B cell (primary cell): ENCODE results near the gene CCK. TPM values are rescaled to one million over a fixed set of nuclear protein-coding genes. Genes with fewer than 3 reads are reported as not detected.

Experiments used
- ATAC-seq: fragments of 200-7000 bp; cut with Tn5 transposase; one replicate; pipeline ENCODE4 v1.10.0; 2021; ENCODE audit warnings: low read depth, mild to moderate bottlenecking, moderate number of reproducible peaks, moderate library complexity
- CTCF ChIA-PET: fragments of 350-600 bp; sonication (Branson Sonifier 250); formaldehyde crosslinking; loops from one replicate; lab custom pipeline; 2021; ENCODE audit warnings: antibody characterized with exemption, inconsistent platforms; lab: Charles Lee
- POLR2A ChIA-PET: fragments of 350-600 bp; sonication (Branson Sonifier 250); formaldehyde crosslinking; loops from one replicate; lab custom pipeline; 2021; ENCODE audit warnings: antibody characterized with exemption; lab: Charles Lee
- DNase-seq: peaks from one replicate; pipeline ENCODE4 v3.0.0; 2013
- H2AFZ ChIP-seq: 2 replicates; pipeline ENCODE4 v1.6.1; 2012; ENCODE audit warnings: mild to moderate bottlenecking, low read depth, low read length; ENCODE audit not compliant: insufficient read depth, poor library complexity, severe bottlenecking
- H3K27ac ChIP-seq, 2 donors: 1 replicate in 1 of 2; 2 replicates in 1 of 2; pipeline ENCODE4 v1.5.1; 2012 to 2013; ENCODE audit warnings: low read length in 2 of 2, mild to moderate bottlenecking in 2 of 2, moderate library complexity in 1 of 2
- H3K27me3 ChIP-seq, 4 experiments: fragments of 200-600 bp in 1 of 4; sonication (generic) in 1 of 4; replicated peaks in 1 of 4; 1 replicate in 2 of 4; 2 replicates in 2 of 4; pipeline versions ENCODE4 v1.6.1 to v1.7.0; 2013 to 2016; ENCODE audit warnings: low read length in 3 of 4, mild to moderate bottlenecking in 2 of 4, mixed read lengths in 1 of 4, moderate library complexity in 1 of 4; ENCODE audit not compliant: insufficient read depth in 4 of 4, control insufficient read depth in 3 of 4; ENCODE audit errors: control extremely low read depth in 1 of 4
- H3K36me3 ChIP-seq, 2 experiments: replicated peaks in 1 of 2; 1 replicate in 1 of 2; 2 replicates in 1 of 2; pipeline versions ENCODE4 v1.6.1 to v1.7.1; 2013; ENCODE audit warnings: low read length in 1 of 2; ENCODE audit not compliant: insufficient read depth in 2 of 2, control insufficient read depth in 1 of 2; ENCODE audit errors: control extremely low read depth in 1 of 2, extremely low read depth in 1 of 2
- H3K4me1 ChIP-seq, 2 donors: fragments of 200-600 bp in 1 of 2; sonication (generic) in 1 of 2; 1 replicate in 1 of 2; 2 replicates in 1 of 2; pipeline versions ENCODE4 v1.5.1 to v1.6.1; 2013 to 2017; ENCODE audit warnings: low read length in 2 of 2; ENCODE audit not compliant: control insufficient read depth in 2 of 2, insufficient read depth in 2 of 2
- H3K4me2 ChIP-seq: replicated peaks from 2 replicates; pipeline ENCODE3; 2012; ENCODE audit warnings: mild to moderate bottlenecking, low read depth, low read length; ENCODE audit not compliant: poor library complexity, severe bottlenecking
- H3K4me3 ChIP-seq, 5 experiments: fragments of 200-600 bp in 1 of 5; sonication (generic) in 1 of 5; 1 replicate in 3 of 5; 2 replicates in 2 of 5; pipeline versions ENCODE4 v1.5.1 to v1.7.0; 2011 to 2016; ENCODE audit warnings: low read length in 4 of 5, mild to moderate bottlenecking in 4 of 5, low read depth in 2 of 5, control low read depth in 1 of 5, moderate library complexity in 1 of 5; ENCODE audit not compliant: insufficient read depth in 1 of 5; ENCODE audit errors: control extremely low read depth in 1 of 5, extremely low read depth in 1 of 5
- H3K79me2 ChIP-seq: fragments of 200-600 bp; sonication (generic); one replicate; pipeline ENCODE4 v1.6.0; 2016; ENCODE audit warnings: low read length; ENCODE audit not compliant: control insufficient read depth, insufficient read depth
- H3K9ac ChIP-seq: fragments of 200-600 bp; sonication (generic); 2 replicates; pipeline ENCODE4 v1.6.1; 2017; ENCODE audit warnings: mild to moderate bottlenecking, low read length, moderate library complexity
- H3K9me3 ChIP-seq, 3 donors: one replicate each; pipeline versions ENCODE4 v1.6.1 to v1.7.1; 2013; ENCODE audit warnings: low read length in 2 of 3; ENCODE audit not compliant: control insufficient read depth in 2 of 3, insufficient read depth in 1 of 3; ENCODE audit errors: control extremely low read depth in 1 of 3
- H4K20me1 ChIP-seq: 2 replicates; pipeline ENCODE4 v1.6.0; 2012; ENCODE audit warnings: mild to moderate bottlenecking, low read length; ENCODE audit not compliant: insufficient read depth, control insufficient read depth, poor library complexity, severe bottlenecking
- H3K27ac Mint-ChIP-seq: one replicate; pipeline ENCODE4 v1.8.0; 2021; ENCODE audit warnings: mixed read lengths
- H3K27me3 Mint-ChIP-seq: one replicate; pipeline ENCODE4 v1.8.0; 2021; ENCODE audit warnings: mixed read lengths
- H3K4me1 Mint-ChIP-seq: one replicate; pipeline ENCODE4 v1.8.0; 2021; ENCODE audit warnings: mixed read lengths
- H3K4me3 Mint-ChIP-seq: one replicate; pipeline ENCODE4 v1.8.0; 2021; ENCODE audit warnings: mixed read lengths
- H3K9me3 Mint-ChIP-seq: one replicate; pipeline ENCODE4 v1.8.0; 2022; ENCODE audit warnings: mixed read lengths; ENCODE audit not compliant: insufficient read depth
- EZH2 ChIP-seq: IDR thresholded peaks from 2 replicates; pipeline ENCODE4 v1.6.1; 2012; ENCODE audit warnings: borderline replicate concordance, low read depth, mild to moderate bottlenecking, moderate library complexity, low read length; ENCODE audit not compliant: insufficient read depth, poor library complexity, severe bottlenecking
- WGBS: methylation state at CpG from one replicate; pipeline ENCODE4 v1.1.5; 2013; ENCODE audit warnings: missing lambda C conversion rate; ENCODE audit not compliant: insufficient coverage; 5-methylcytosine and 5-hydroxymethylcytosine counted together
- intact Hi-C: fragments of 100-400 bp; cut with micrococcal nuclease; formaldehyde crosslinking; loops from one replicate; pipeline ENCODE4 v1.10.0; 2022
- polyA plus RNA-seq: library from polyadenylated mRNA; depleted of rRNA; stranded (reverse); fragments of >200 nt; gene quantifications from 2 replicates; pipeline ENCODE4 v1.2.3, GENCODE V29; 2012
- total RNA-seq, 2 donors: library from RNA; stranded (reverse); fragments of 120-200 nt in 1 of 2; gene quantifications; 1 replicate in 1 of 2; 2 replicates in 1 of 2; pipeline versions ENCODE4 v1.2.3 to v1.2.4, GENCODE V29; 2013 to 2022
- TF ChIP-seq, protein P1 (sequence below): fragments of 200-600 bp; IDR thresholded peaks from one replicate; pipeline ENCODE4 v1.8.0; 2022; ENCODE audit warnings: antibody characterized with exemption, mild to moderate bottlenecking

Gene CCK
- total and polyA plus RNA-seq, 2 donors (not counting 1 experiment from before 2014, with no cell fraction given): not detected

DNA sequence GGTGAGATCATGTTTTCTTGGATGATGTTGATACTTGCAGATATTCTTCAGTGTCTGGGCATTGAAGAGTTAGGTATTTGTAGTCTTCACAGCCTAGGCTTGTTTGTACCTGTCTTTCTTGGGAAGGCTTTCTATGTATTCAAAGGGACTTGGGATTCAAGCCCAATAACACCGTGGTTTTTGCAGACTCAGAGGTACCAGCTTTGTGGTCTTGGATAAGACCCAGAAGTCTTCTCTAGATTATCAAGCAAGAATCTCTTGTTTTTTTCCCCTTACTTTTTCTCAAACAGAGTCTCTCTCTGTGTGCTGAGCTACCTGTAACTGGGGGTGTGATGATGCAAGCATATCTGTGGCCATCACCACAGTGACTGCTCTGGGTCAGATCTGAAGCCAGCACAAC, 42.7 kb upstream of the CCK start:
- DNase-seq (no peak), ATAC-seq (no peak)
- H3K9ac ChIP-seq: no peak overlapping the region
- H4K20me1 ChIP-seq: no peaks in the 10 kb centered on the region
- ChIA-PET POLR2A (no interaction called here), CTCF (no interaction called here)
- intact Hi-C loops: no loop called here
- H3K4me1 Mint-ChIP-seq: peaks cover 20% of the 10 kb centered on the region
- H3K27ac Mint-ChIP-seq: no peak overlapping the region
- peaks cover 3 to 16% (median 4%) of the 10 kb centered on the region in 3 donors for H3K9me3 ChIP-seq
- TF ChIP-seq, protein P1, sequence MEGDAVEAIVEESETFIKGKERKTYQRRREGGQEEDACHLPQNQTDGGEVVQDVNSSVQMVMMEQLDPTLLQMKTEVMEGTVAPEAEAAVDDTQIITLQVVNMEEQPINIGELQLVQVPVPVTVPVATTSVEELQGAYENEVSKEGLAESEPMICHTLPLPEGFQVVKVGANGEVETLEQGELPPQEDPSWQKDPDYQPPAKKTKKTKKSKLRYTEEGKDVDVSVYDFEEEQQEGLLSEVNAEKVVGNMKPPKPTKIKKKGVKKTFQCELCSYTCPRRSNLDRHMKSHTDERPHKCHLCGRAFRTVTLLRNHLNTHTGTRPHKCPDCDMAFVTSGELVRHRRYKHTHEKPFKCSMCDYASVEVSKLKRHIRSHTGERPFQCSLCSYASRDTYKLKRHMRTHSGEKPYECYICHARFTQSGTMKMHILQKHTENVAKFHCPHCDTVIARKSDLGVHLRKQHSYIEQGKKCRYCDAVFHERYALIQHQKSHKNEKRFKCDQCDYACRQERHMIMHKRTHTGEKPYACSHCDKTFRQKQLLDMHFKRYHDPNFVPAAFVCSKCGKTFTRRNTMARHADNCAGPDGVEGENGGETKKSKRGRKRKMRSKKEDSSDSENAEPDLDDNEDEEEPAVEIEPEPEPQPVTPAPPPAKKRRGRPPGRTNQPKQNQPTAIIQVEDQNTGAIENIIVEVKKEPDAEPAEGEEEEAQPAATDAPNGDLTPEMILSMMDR: no peak
- peaks cover 3% of the 10 kb centered on the region for H3K27me3 Mint-ChIP-seq
- H3K4me1 ChIP-seq: peaks cover 4 to 15% of the 10 kb centered on the region in 2 donors
- no peak overlapping the region for H3K4me3 ChIP-seq
- H2AFZ ChIP-seq: no peak overlapping the region
- no peaks in the 10 kb centered on the region for H3K27me3 ChIP-seq
- no peaks in the 10 kb centered on the region for H3K79me2 ChIP-seq
- H3K4me3 Mint-ChIP-seq: no peak overlapping the region
- peaks cover 6% of the 10 kb centered on the region for H3K9me3 Mint-ChIP-seq
- H3K4me2 ChIP-seq: no peak overlapping the region
- no peaks in the 10 kb centered on the region for H3K36me3 ChIP-seq
- no CpG with 5 or more reads among the region's 1 CpG for WGBS
- no peak overlapping the region for H3K27ac ChIP-seq

DNA sequence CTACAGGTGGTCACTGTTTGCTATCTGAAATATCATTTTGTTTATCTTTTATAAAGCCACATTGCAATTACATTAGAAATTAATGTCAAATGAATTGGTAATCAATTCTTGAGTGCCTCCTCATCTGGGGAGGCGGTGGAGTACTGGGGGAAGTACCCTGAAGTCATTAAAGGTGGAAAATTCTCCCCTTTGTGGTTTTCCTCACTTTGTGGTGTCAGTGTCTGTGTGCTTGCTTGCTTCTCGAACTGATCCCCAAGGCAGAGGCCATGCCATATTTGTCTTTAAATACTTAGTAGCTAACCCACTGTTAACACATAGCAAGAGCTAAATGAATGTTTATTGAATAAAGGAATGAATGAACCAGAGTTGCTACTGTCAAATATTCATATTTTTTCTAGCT, 40.5 kb upstream of the CCK start:
- ChIA-PET POLR2A (no interaction called here), CTCF (no interaction called here)
- no peak overlapping the region for H2AFZ ChIP-seq
- H3K27me3 Mint-ChIP-seq: peaks cover 3% of the 10 kb centered on the region
- no peaks in the 10 kb centered on the region for H3K27me3 ChIP-seq
- H4K20me1 ChIP-seq: no peaks in the 10 kb centered on the region
- H3K27ac ChIP-seq: no peak overlapping the region
- H3K4me1 Mint-ChIP-seq: peaks cover 39% of the 10 kb centered on the region
- TF ChIP-seq EZH2: no peak
- TF ChIP-seq, protein P1: no peak
- no peak overlapping the region for H3K4me2 ChIP-seq
- no peak overlapping the region for H3K4me3 ChIP-seq
- no peaks in the 10 kb centered on the region for H3K79me2 ChIP-seq
- no peak overlapping the region for H3K27ac Mint-ChIP-seq
- ATAC-seq: no peak
- H3K9ac ChIP-seq: no peak overlapping the region
- intact Hi-C loops: no loop called here
- no peaks in the 10 kb centered on the region for H3K9me3 Mint-ChIP-seq
- no peak for DNase-seq
- H3K9me3 ChIP-seq: peaks cover 0 to 12% (median 0%) of the 10 kb centered on the region in 3 donors
- peaks cover 25 to 32% of the 10 kb centered on the region in 2 donors for H3K4me1 ChIP-seq
- no CpG with 5 or more reads among the region's 2 CpGs for WGBS
- H3K36me3 ChIP-seq: no peaks in the 10 kb centered on the region
- H3K4me3 Mint-ChIP-seq: no peak overlapping the region
